Adrenal gland (tissue), 12 donors: ENCODE results near the gene PRXL2C. TPM values are rescaled to one million over a fixed set of nuclear protein-coding genes. Genes with fewer than 3 reads are reported as not detected.
A peak's percentile ranks its signal among the peaks of the same experiment; 100 is the strongest.

Source experiments
- DNase-seq, 7 donors: peaks; one replicate each; pipeline ENCODE4 v3.0.0-alpha.2; 2019 to 2020
- H3K27ac ChIP-seq, 5 donors: fragments of 200-600 bp; sonication (generic) in 4 of 5; 1 replicate in 3 of 5; 2 replicates in 2 of 5; pipeline versions ENCODE4 v1.5.1 to v1.8.0; 2016 to 2020; ENCODE audit warnings: mild to moderate bottlenecking in 1 of 5
- H3K27me3 ChIP-seq: fragments of 200-600 bp; 2 replicates; pipeline ENCODE4 v1.8.0; 2021
- H3K36me3 ChIP-seq, 2 donors: fragments of 200-600 bp; replicated peaks in 1 of 2; 1 replicate in 1 of 2; 2 replicates in 1 of 2; pipeline versions ENCODE4 v1.5.1 to v1.8.0; 2018 to 2022
- H3K4me1 ChIP-seq, 2 donors: fragments of 200-600 bp; replicated peaks in 1 of 2; 1 replicate in 1 of 2; 2 replicates in 1 of 2; pipeline versions ENCODE4 v1.5.1 to v1.8.0; 2018 to 2021
- H3K4me3 ChIP-seq, 4 donors: fragments of 200-600 bp; sonication (generic) in 3 of 4; one replicate each; pipeline ENCODE4 v1.5.1; 2016 to 2018
- H3K9me3 ChIP-seq, 3 donors: fragments of 200-600 bp; sonication (generic) in 1 of 3; replicated peaks in 1 of 3; 1 replicate in 2 of 3; 2 replicates in 1 of 3; pipeline versions ENCODE4 v1.5.1 to v1.8.0; 2016 to 2021
- CTCF ChIP-seq, 6 experiments: fragments of 450-650 bp in 4 of 6; fragments of 200-600 bp in 2 of 6; sonication (generic) in 1 of 6; IDR thresholded peaks; 1 replicate in 5 of 6; 2 replicates in 1 of 6; pipeline versions ENCODE4 v1.5.1 to v1.8.0; 2016 to 2021; ENCODE audit warnings: antibody characterized with exemption in 6 of 6, mild to moderate bottlenecking in 2 of 6, moderate library complexity in 1 of 6
- POLR2A ChIP-seq, 2 donors: fragments of 450-650 bp; IDR thresholded peaks; one replicate each; pipeline ENCODE4 v1.6.1; 2017; ENCODE audit warnings: antibody characterized with exemption in 2 of 2, mild to moderate bottlenecking in 2 of 2, moderate library complexity in 1 of 2
- WGBS, 4 donors: extraction: QIAGEN DNeasy Blood & Tissue Kit in 2 of 4; methylation state at CpG; one replicate each; pipeline versions ENCODE4 v1.1.5 to v1.1.7; 2013 to 2017; 5-methylcytosine and 5-hydroxymethylcytosine counted together
- intact Hi-C, 2 donors: fragments of 100-400 bp; cut with DNase I; formaldehyde crosslinking; loops; one replicate each; pipeline versions ENCODE4 v1.14.1 to v1.15.0; 2022 to 2023
- polyA plus RNA-seq, 3 donors: library from polyadenylated mRNA; stranded (reverse); fragments of 200-250 nt in 2 of 3; fragments of 350-450 nt in 1 of 3; fragmentation: Illumina TruSeq in 1 of 3; extraction: RNeasy Lipid Tissue Mini Kit (QIAGEN cat#74804) in 1 of 3; gene quantifications; one replicate each; pipeline ENCODE4 v1.2.3, GENCODE V29; 2013 to 2014
- total RNA-seq, 9 donors: library from RNA; depleted of rRNA in 4 of 9; stranded (reverse); fragments of >200 nt in 4 of 9; fragments of 120-200 nt in 1 of 9; fragmentation: NEBNext Ultra II Directional in 1 of 9; extraction: Animal tissue kit (Norgen Biotek cat#: 25700) in 1 of 9; gene quantifications; one replicate each; pipeline versions ENCODE4 v1.1.0 to v1.2.4, GENCODE V29; 2013 to 2023
- donor health status: healthy with polysubstance abuse.
- donor health status: Bipolar disorder and iron deficiency.
- donor health status: DM: yes; HTN: yes; CAD: no.
- donor health status: DM: no; HTN: no; CAD: no.
- donor health status: DM: no; HTN: no; CAD: no.
- donor health status: DM: yes; HTN: yes; CAD: no.

Gene PRXL2C
- total and polyA plus RNA-seq, 12 donors = 3.3 to 17.4 (median 9.6) TPM

GRCh38 chr9:96651626-96652025 is 3.5 kb downstream of the PRXL2C start:
- peaks cover 0 to 10% of the 10 kb centered on the region in 2 donors for H3K4me1 ChIP-seq
- DNase-seq = no peak
- no peak overlapping the region for H3K4me3 ChIP-seq
- TF ChIP-seq POLR2A (IDR thresholded peaks at IDR 0.05) (no peak), CTCF (IDR thresholded peaks at IDR 0.05) (peak in 1 of 6 experiments; percentile 3)
- intact Hi-C loops = no loop called here
- H3K27me3 ChIP-seq = no peaks in the 10 kb centered on the region
- no peak overlapping the region for H3K27ac ChIP-seq
- H3K9me3 ChIP-seq = no peaks in the 10 kb centered on the region
- H3K36me3 ChIP-seq = peaks cover 0 to 23% of the 10 kb centered on the region in 2 donors

GRCh38 chr9:96649620-96650324 is 5.3 kb downstream of the PRXL2C start:
- intact Hi-C loops = no loop called here

GRCh38 chr9:96646081-96646991 is 8.8 kb downstream of the PRXL2C start:
- Histone ChIP-seq H3K9me3 (no peaks in the 10 kb centered on the region), H3K36me3 (peaks cover 0 to 32% of the 10 kb centered on the region in 2 donors), H3K4me1 (no peaks in the 10 kb centered on the region), H3K27me3 (no peaks in the 10 kb centered on the region), H3K27ac (peak overlapping the region in 2 of 5 donors; percentile 30 to 79), H3K4me3 (no peak overlapping the region)
- WGBS, 4 donors = 80 to 84% (median 81%) methylated on average over 13 of the region's 13 CpGs
- intact Hi-C loops = no loop called here
- no peak for TF ChIP-seq CTCF (IDR thresholded peaks at IDR 0.05)
- TF ChIP-seq POLR2A (IDR thresholded peaks at IDR 0.05) = no peak
- peak in 3 of 7 donors; percentile 9 to 31 (median 13) for DNase-seq

More at GRCh38 chr9:96649620-96650324, 5.3 kb downstream of the PRXL2C start:
- 81 to 94% (median 84%) methylated on average over 1 of the region's 1 CpG for WGBS, 4 donors
- TF ChIP-seq CTCF (IDR thresholded peaks at IDR 0.05) (no peak), POLR2A (IDR thresholded peaks at IDR 0.05) (no peak)
- no peak for DNase-seq
- Histone ChIP-seq H3K27ac (no peak overlapping the region), H3K9me3 (no peaks in the 10 kb centered on the region), H3K27me3 (no peaks in the 10 kb centered on the region), H3K4me3 (no peak overlapping the region), H3K4me1 (peaks cover 0 to 10% of the 10 kb centered on the region in 2 donors), H3K36me3 (peaks cover 0 to 27% of the 10 kb centered on the region in 2 donors)

GRCh38 chr9:96644137-96644536 is 11.0 kb downstream of the PRXL2C start:
- intact Hi-C loops = no loop called here
- TF ChIP-seq CTCF (IDR thresholded peaks at IDR 0.05) (no peak), POLR2A (IDR thresholded peaks at IDR 0.05) (no peak)
- WGBS, 4 donors = 74 to 92% (median 89%) methylated on average over 2 of the region's 2 CpGs
- H3K4me1 ChIP-seq = no peaks in the 10 kb centered on the region
- no peak overlapping the region for H3K27ac ChIP-seq
- no peak for DNase-seq
- H3K4me3 ChIP-seq = no peak overlapping the region
- no peaks in the 10 kb centered on the region for H3K9me3 ChIP-seq
- peaks cover 0 to 14% of the 10 kb centered on the region in 2 donors for H3K36me3 ChIP-seq
- no peaks in the 10 kb centered on the region for H3K27me3 ChIP-seq
